ENCODE data around the gene LTN1.

The LTN1 gene

DNA sequence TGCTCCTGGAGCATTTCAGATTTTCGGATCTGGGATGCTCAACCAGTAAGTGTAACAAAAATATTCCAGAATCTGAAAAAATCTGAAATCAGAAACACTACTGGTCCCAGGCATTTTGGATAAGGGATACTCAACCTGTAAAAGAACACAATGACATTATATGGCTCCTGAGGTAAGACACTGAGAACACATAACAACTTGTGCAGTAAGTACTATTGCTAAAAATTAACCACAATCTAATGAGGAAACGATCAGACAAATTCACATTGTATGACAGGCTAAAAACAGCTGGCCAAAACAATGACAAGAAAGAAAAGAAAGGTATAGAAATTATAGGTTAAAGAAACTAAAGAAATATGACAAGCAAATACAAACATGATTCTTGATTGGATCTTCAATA, 54.9 kb downstream of the LTN1 start:
- H3K4me2 ChIP-seq (ENCODE audit: low read length): no peak overlapping the region
- no peaks in the 10 kb centered on the region for H3K79me2 ChIP-seq (ENCODE audit: control insufficient read depth, low read length)
- no peak overlapping the region for H3K27ac ChIP-seq (ENCODE audit: low read depth, low read length)
- peaks cover 8% of the 10 kb centered on the region for H3F3A ChIP-seq (ENCODE audit: control insufficient read depth, insufficient read depth)
- H3K27me3 ChIP-seq (ENCODE audit: control insufficient read depth, low read length): no peaks in the 10 kb centered on the region
- H3K36me3 ChIP-seq (ENCODE audit: control insufficient read depth, low read length): peaks cover 63% of the 10 kb centered on the region
- no peak overlapping the region for H3K4me3 ChIP-seq (ENCODE audit: low read length)
- no peaks in the 10 kb centered on the region for H3K4me1 ChIP-seq (ENCODE audit: control insufficient read depth, low read length)
- no peaks in the 10 kb centered on the region for H3K9me3 ChIP-seq (ENCODE audit: control insufficient read depth, insufficient read depth, low read length)
- no peaks in the 10 kb centered on the region for H3K9me2 ChIP-seq (replicated peaks; ENCODE audit: control insufficient read depth, low read length)
- TF ChIP-seq EZH2phosphoT487 (IDR thresholded peaks at IDR 0.05; ENCODE audit: borderline replicate concordance, low read length): no peak
- TF ChIP-seq, protein P1, sequence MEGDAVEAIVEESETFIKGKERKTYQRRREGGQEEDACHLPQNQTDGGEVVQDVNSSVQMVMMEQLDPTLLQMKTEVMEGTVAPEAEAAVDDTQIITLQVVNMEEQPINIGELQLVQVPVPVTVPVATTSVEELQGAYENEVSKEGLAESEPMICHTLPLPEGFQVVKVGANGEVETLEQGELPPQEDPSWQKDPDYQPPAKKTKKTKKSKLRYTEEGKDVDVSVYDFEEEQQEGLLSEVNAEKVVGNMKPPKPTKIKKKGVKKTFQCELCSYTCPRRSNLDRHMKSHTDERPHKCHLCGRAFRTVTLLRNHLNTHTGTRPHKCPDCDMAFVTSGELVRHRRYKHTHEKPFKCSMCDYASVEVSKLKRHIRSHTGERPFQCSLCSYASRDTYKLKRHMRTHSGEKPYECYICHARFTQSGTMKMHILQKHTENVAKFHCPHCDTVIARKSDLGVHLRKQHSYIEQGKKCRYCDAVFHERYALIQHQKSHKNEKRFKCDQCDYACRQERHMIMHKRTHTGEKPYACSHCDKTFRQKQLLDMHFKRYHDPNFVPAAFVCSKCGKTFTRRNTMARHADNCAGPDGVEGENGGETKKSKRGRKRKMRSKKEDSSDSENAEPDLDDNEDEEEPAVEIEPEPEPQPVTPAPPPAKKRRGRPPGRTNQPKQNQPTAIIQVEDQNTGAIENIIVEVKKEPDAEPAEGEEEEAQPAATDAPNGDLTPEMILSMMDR (IDR thresholded peaks at IDR 0.05; ENCODE audit: low read depth, low read length, poor library complexity, severe bottlenecking): no peak
- H4K20me1 ChIP-seq (ENCODE audit: control insufficient read depth, insufficient read depth, low read depth, low read length): no peaks in the 10 kb centered on the region

DNA sequence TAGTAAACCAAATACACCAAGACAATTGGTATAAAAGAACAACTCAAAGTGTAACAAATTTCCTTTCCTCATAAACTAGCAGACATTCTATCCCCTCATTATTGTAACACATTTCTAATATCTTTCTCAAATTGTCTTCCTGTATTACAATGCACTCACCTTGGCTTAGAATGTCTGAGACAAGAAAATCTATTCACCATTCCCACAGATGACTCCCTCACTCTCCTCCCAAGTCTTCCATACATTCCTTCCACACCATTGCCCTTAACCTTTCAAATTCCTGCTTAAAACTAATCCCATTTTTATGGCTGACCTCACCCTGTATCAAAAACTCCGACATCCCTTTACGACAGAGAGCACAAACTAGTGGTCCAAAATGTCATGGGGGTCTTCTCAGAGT, 56.0 kb downstream of the LTN1 start:
- Histone ChIP-seq H3K4me3 (ENCODE audit: low read length) (no peak overlapping the region), H3F3A (ENCODE audit: control insufficient read depth, insufficient read depth) (0 out of 2 replicates have a peak, but pooled peaks cover 5% of the 10 kb centered on the region), H3K9me2 (replicated peaks; ENCODE audit: control insufficient read depth, low read length) (no peaks in the 10 kb centered on the region), H3K4me1 (ENCODE audit: control insufficient read depth, low read length) (no peaks in the 10 kb centered on the region), H3K27me3 (ENCODE audit: control insufficient read depth, low read length) (no peaks in the 10 kb centered on the region), H4K20me1 (ENCODE audit: control insufficient read depth, insufficient read depth, low read depth, low read length) (no peaks in the 10 kb centered on the region), H3K79me2 (ENCODE audit: control insufficient read depth, low read length) (no peaks in the 10 kb centered on the region), H3K4me2 (ENCODE audit: low read length) (no peak overlapping the region), H3K36me3 (ENCODE audit: control insufficient read depth, low read length) (peaks cover 54% of the 10 kb centered on the region), H3K27ac (ENCODE audit: low read depth, low read length) (no peak overlapping the region), H3K9me3 (ENCODE audit: control insufficient read depth, insufficient read depth, low read length) (no peaks in the 10 kb centered on the region)
- TF ChIP-seq, protein P1 (IDR thresholded peaks at IDR 0.05; ENCODE audit: low read depth, low read length, poor library complexity, severe bottlenecking): no peak
- TF ChIP-seq EZH2phosphoT487 (IDR thresholded peaks at IDR 0.05; ENCODE audit: borderline replicate concordance, low read length): no peak

DNA sequence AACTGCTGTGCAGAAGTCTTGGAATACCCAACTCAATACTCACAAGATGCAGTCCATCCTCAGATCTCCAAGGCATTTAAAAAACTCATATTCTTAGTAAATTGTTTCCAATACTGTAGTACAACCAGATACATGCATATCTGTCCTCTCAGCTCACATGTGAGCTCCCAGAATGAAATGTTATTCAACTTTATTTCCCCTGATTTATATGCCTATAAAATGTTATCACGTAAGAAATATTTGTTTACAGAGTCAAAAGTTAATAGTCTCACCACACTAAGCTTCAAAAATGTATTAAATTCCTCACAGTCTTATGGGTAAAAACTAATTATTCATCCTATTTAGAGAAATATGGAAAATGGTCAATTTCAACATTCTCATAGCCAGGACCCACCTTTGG, 56.6 kb downstream of the LTN1 start:
- H3K36me3 ChIP-seq (ENCODE audit: control insufficient read depth, low read length): peaks cover 49% of the 10 kb centered on the region

More for the DNA sequence above, 56.6 kb downstream of the LTN1 start:
- Histone ChIP-seq H3K4me1 (ENCODE audit: control insufficient read depth, low read length) (no peaks in the 10 kb centered on the region), H4K20me1 (ENCODE audit: control insufficient read depth, insufficient read depth, low read depth, low read length) (no peaks in the 10 kb centered on the region), H3K4me2 (ENCODE audit: low read length) (no peak overlapping the region), H3K9me3 (ENCODE audit: control insufficient read depth, insufficient read depth, low read length) (no peaks in the 10 kb centered on the region), H3K27me3 (ENCODE audit: control insufficient read depth, low read length) (no peaks in the 10 kb centered on the region), H3K27ac (ENCODE audit: low read depth, low read length) (no peak overlapping the region), H3F3A (ENCODE audit: control insufficient read depth, insufficient read depth) (0 out of 2 replicates have a peak, but pooled peaks cover under 1% of the 10 kb centered on the region), H3K9me2 (replicated peaks; ENCODE audit: control insufficient read depth, low read length) (no peaks in the 10 kb centered on the region), H3K79me2 (ENCODE audit: control insufficient read depth, low read length) (no peaks in the 10 kb centered on the region), H3K4me3 (ENCODE audit: low read length) (no peak overlapping the region)
- TF ChIP-seq, protein P1 (IDR thresholded peaks at IDR 0.05; ENCODE audit: low read depth, low read length, poor library complexity, severe bottlenecking): no peak
- TF ChIP-seq EZH2phosphoT487 (IDR thresholded peaks at IDR 0.05; ENCODE audit: borderline replicate concordance, low read length): no peak
